Liver (tissue), 9 donors: ENCODE measurements around the gene LGR4. TPM values are rescaled to one million over a fixed set of nuclear protein-coding genes. Genes with fewer than 3 reads are reported as not detected.

Experiments used
- DNase-seq: peaks from one replicate; pipeline ENCODE4 v3.0.0-alpha.2; 2017; ENCODE audit warnings: low spot score
- H3K27ac ChIP-seq, 2 donors: one replicate each; pipeline ENCODE4 v1.7.0; 2013; ENCODE audit warnings: inconsistent platforms in 2 of 2, low read length in 2 of 2, control low read depth in 1 of 2, low read depth in 1 of 2, mild to moderate bottlenecking in 1 of 2
- H3K27me3 ChIP-seq, 4 donors: one replicate each; pipeline versions ENCODE4 v1.6.1 to v1.7.0; 2013; ENCODE audit warnings: low read length in 3 of 4, inconsistent platforms in 1 of 4, mild to moderate bottlenecking in 1 of 4, moderate library complexity in 1 of 4; ENCODE audit not compliant: control insufficient read depth in 4 of 4, insufficient read depth in 4 of 4
- H3K36me3 ChIP-seq, 4 donors: one replicate each; pipeline versions ENCODE4 v1.6.1 to v1.7.0; 2013; ENCODE audit warnings: low read length in 3 of 4, mild to moderate bottlenecking in 3 of 4, low read depth in 1 of 4, moderate library complexity in 1 of 4; ENCODE audit not compliant: control insufficient read depth in 4 of 4, insufficient read depth in 3 of 4
- H3K4me1 ChIP-seq, 4 donors: one replicate each; pipeline versions ENCODE4 v1.6.1 to v1.7.0; 2013; ENCODE audit warnings: low read length in 3 of 4, mild to moderate bottlenecking in 3 of 4, moderate library complexity in 1 of 4; ENCODE audit not compliant: control insufficient read depth in 4 of 4, insufficient read depth in 4 of 4
- H3K4me3 ChIP-seq, 3 donors: one replicate each; pipeline versions ENCODE4 v1.6.1 to v1.7.0; 2013; ENCODE audit warnings: low read length in 3 of 3, control low read depth in 1 of 3, low read depth in 1 of 3, mild to moderate bottlenecking in 1 of 3
- H3K9ac ChIP-seq, 2 donors: one replicate each; pipeline ENCODE4 v1.7.0; 2013; ENCODE audit warnings: low read length in 2 of 2, mild to moderate bottlenecking in 2 of 2, moderate library complexity in 2 of 2, control low read depth in 1 of 2, low read depth in 1 of 2
- H3K9me3 ChIP-seq, 4 donors: one replicate each; pipeline versions ENCODE4 v1.6.1 to v1.7.0; 2013; ENCODE audit warnings: low read length in 3 of 4; ENCODE audit not compliant: control insufficient read depth in 4 of 4
- ATF3 ChIP-seq: IDR thresholded peaks from 2 replicates; pipeline ENCODE4 v1.6.1; 2016; ENCODE audit warnings: antibody characterized with exemption
- CTCF ChIP-seq: fragments of 150-350 bp; IDR thresholded peaks from 2 replicates; pipeline ENCODE4 v1.5.1; 2017; ENCODE audit warnings: improper control_type of control experiment, low read depth, low read length; ENCODE audit not compliant: missing input control
- EGR1 ChIP-seq, 2 donors: IDR thresholded peaks; 2 replicates each; pipeline ENCODE4 v1.6.1; 2016 to 2018; ENCODE audit warnings: antibody characterized with exemption in 2 of 2, low read depth in 2 of 2
- FOXA1 ChIP-seq: IDR thresholded peaks from 2 replicates; pipeline ENCODE4 v1.6.1; 2016; ENCODE audit warnings: antibody characterized with exemption
- FOXA2 ChIP-seq: IDR thresholded peaks from 2 replicates; pipeline ENCODE4 v1.6.1; 2016; ENCODE audit warnings: antibody characterized with exemption
- GABPA ChIP-seq, 2 donors: IDR thresholded peaks in 1 of 2; conservative IDR thresholded peaks in 1 of 2; 2 replicates each; pipeline ENCODE4 v1.6.1; 2016; ENCODE audit warnings: antibody characterized with exemption in 2 of 2, mild to moderate bottlenecking in 1 of 2, moderate library complexity in 1 of 2
- HNF4A ChIP-seq, 2 donors: conservative IDR thresholded peaks; 2 replicates each; pipeline ENCODE4 v1.6.1; 2016; ENCODE audit warnings: antibody characterized with exemption in 2 of 2, mild to moderate bottlenecking in 2 of 2
- HNF4G ChIP-seq: IDR thresholded peaks from 2 replicates; pipeline ENCODE4 v1.6.1; 2016; ENCODE audit warnings: antibody characterized with exemption
- MAX ChIP-seq: IDR thresholded peaks from 2 replicates; pipeline ENCODE4 v1.6.1; 2016; ENCODE audit warnings: antibody characterized with exemption
- RAD21 ChIP-seq, 2 donors: IDR thresholded peaks; 2 replicates each; pipeline ENCODE4 v1.6.1; 2016; ENCODE audit warnings: antibody characterized with exemption in 2 of 2, mild to moderate bottlenecking in 2 of 2
- REST ChIP-seq: IDR thresholded peaks from 2 replicates; pipeline ENCODE4 v1.6.1; 2016; ENCODE audit warnings: antibody characterized with exemption, mild to moderate bottlenecking
- RXRA ChIP-seq, 2 donors: IDR thresholded peaks; 2 replicates each; pipeline ENCODE4 v1.6.1; 2017 to 2018; ENCODE audit warnings: antibody characterized with exemption in 2 of 2, mild to moderate bottlenecking in 1 of 2
- YY1 ChIP-seq: IDR thresholded peaks from 2 replicates; pipeline ENCODE4 v1.6.1; 2016; ENCODE audit warnings: antibody characterized with exemption, mild to moderate bottlenecking
- ZBTB33 ChIP-seq: IDR thresholded peaks from 2 replicates; pipeline ENCODE4 v1.6.1; 2016; ENCODE audit warnings: antibody characterized with exemption
- WGBS: extraction: QIAGEN DNeasy Blood & Tissue Kit; methylation state at CpG from one replicate; pipeline ENCODE4 v1.1.7; 2013; 5-methylcytosine and 5-hydroxymethylcytosine counted together
- polyA plus RNA-seq, 2 donors: library from polyadenylated mRNA; stranded (reverse) in 1 of 2; unstranded in 1 of 2; fragments of 200-250 nt in 1 of 2; fragments of >200 nt in 1 of 2; fragmentation: Nextera tagmentation in 1 of 2; extraction: Ambion mirVana in 1 of 2; gene quantifications; one replicate each; pipeline versions ENCODE4 v1.2.1 to v1.2.3, GENCODE V29; 2013 to 2015
- total RNA-seq, 2 donors: library from RNA; depleted of rRNA; stranded (reverse); fragments of >200 nt; gene quantifications; one replicate each; pipeline ENCODE4 v1.2.3, GENCODE V29; 2014
- donor health status: healthy.
- donor health status: healthy.
- donor health status: healthy.
- donor health status: healthy.
- donor health status: healthy.

LGR4 gene
- total and polyA plus RNA-seq, 4 donors, result 13.7 to 95.3 (median 42.5) TPM

- Histone ChIP-seq H3K9me3 (no peaks in the 10 kb centered on the region), H3K36me3 (no peaks in the 10 kb centered on the region), H3K4me3 (no peak overlapping the region), H3K4me1 (peaks cover 1 to 11% (median 5%) of the 10 kb centered on the region in 4 donors), H3K27me3 (no peaks in the 10 kb centered on the region), H3K27ac (no peak overlapping the region), H3K9ac (no peak overlapping the region)
- peak in 1 of 2 donors; percentile 28 for TF ChIP-seq RAD21 (IDR thresholded peaks at IDR 0.05)
- no peak for TF ChIP-seq REST
- no peak for TF ChIP-seq ZBTB33
- TF ChIP-seq MAX, result no peak
- TF ChIP-seq FOXA2, result no peak
- peak; percentile 50 to 53 for TF ChIP-seq HNF4A (conservative IDR thresholded peaks at IDR 0.05)
- TF ChIP-seq GABPA (IDR thresholded peaks at IDR 0.05 in 1 of 2, conservative IDR thresholded peaks at IDR 0.05 in 1 of 2), result no peak
- no peak for TF ChIP-seq RXRA (IDR thresholded peaks at IDR 0.05)
- no peak for DNase-seq
- WGBS, result 96% methylated on average over 2 of the region's 2 CpGs
Measured at GRCh38 chr11:27349919-27350318, 122.7 kb downstream of the LGR4 start.

- TF ChIP-seq CTCF (no peak), HNF4A (conservative IDR thresholded peaks at IDR 0.05) (no peak), ATF3 (no peak), FOXA1 (no peak), EGR1 (IDR thresholded peaks at IDR 0.05; ENCODE audit: low read depth in 2 of 2) (no peak), ZBTB33 (no peak), YY1 (no peak), HNF4G (no peak)
- no peak overlapping the region for H3K27ac ChIP-seq
- H3K36me3 ChIP-seq, result no peaks in the 10 kb centered on the region
- no peak for DNase-seq
- H3K4me1 ChIP-seq, result peaks cover 1 to 8% (median 5%) of the 10 kb centered on the region in 4 donors
- H3K27me3 ChIP-seq, result no peaks in the 10 kb centered on the region
- H3K9me3 ChIP-seq, result no peaks in the 10 kb centered on the region
- WGBS, result 39% methylated on average over 3 of the region's 3 CpGs
- H3K9ac ChIP-seq, result no peak overlapping the region
- H3K4me3 ChIP-seq, result no peak overlapping the region
Measured at GRCh38 chr11:27348340-27348873, 124.2 kb downstream of the LGR4 start.
